Breast epithelium (tissue), 4 donors: ENCODE measurements around the gene VMO1. TPM values are rescaled to one million over a fixed set of nuclear protein-coding genes. Genes with fewer than 3 reads are reported as not detected.
A peak's percentile ranks its signal among the peaks of the same experiment; 100 is the strongest.

Experiments
- DNase-seq, 2 donors: peaks; one replicate each; pipeline ENCODE4 v3.0.0-alpha.2; 2019; ENCODE audit warnings: low spot score in 2 of 2
- H3K27ac ChIP-seq, 2 donors: fragments of 200-600 bp; sonication (generic) in 1 of 2; one replicate each; pipeline ENCODE4 v1.5.1; 2016 to 2019; ENCODE audit warnings: mild to moderate bottlenecking in 1 of 2
- H3K27me3 ChIP-seq, 2 donors: fragments of 200-600 bp; sonication (generic) in 1 of 2; one replicate each; pipeline versions ENCODE4 v1.5.1 to v1.6.0; 2017 to 2019; ENCODE audit warnings: control low read depth in 1 of 2, mild to moderate bottlenecking in 1 of 2
- H3K36me3 ChIP-seq: fragments of 200-600 bp; one replicate; pipeline ENCODE4 v1.5.1; 2019
- H3K4me1 ChIP-seq, 2 donors: fragments of 200-600 bp; sonication (generic); one replicate each; pipeline ENCODE4 v1.5.1; 2016 to 2019; ENCODE audit warnings: control low read depth in 1 of 2
- H3K4me3 ChIP-seq, 3 donors: fragments of 200-600 bp; sonication (generic); 1 replicate in 2 of 3; 2 replicates in 1 of 3; pipeline ENCODE4 v1.5.1; 2016 to 2019; ENCODE audit warnings: mild to moderate bottlenecking in 3 of 3, moderate library complexity in 2 of 3
- H3K9me3 ChIP-seq, 2 donors: fragments of 200-600 bp; sonication (generic) in 1 of 2; one replicate each; pipeline ENCODE4 v1.5.1; 2016 to 2019; ENCODE audit warnings: control low read depth in 1 of 2
- CTCF ChIP-seq, 3 donors: fragments of 450-650 bp; IDR thresholded peaks; one replicate each; pipeline ENCODE4 v1.5.1; 2016 to 2017; ENCODE audit warnings: antibody characterized with exemption in 3 of 3, mild to moderate bottlenecking in 3 of 3, moderate library complexity in 3 of 3
- POLR2A ChIP-seq: fragments of 450-650 bp; IDR thresholded peaks from one replicate; pipeline ENCODE4 v1.6.1; 2016; ENCODE audit warnings: antibody characterized with exemption, mild to moderate bottlenecking, moderate library complexity
- POLR2AphosphoS5 ChIP-seq, 3 donors: sonication (generic); formaldehyde crosslinking; IDR thresholded peaks; one replicate each; pipeline ENCODE4 v1.6.1; 2017; ENCODE audit warnings: antibody characterized with exemption in 3 of 3
- intact Hi-C: fragments of 100-400 bp; cut with DNase I; formaldehyde crosslinking; loops from one replicate; pipeline ENCODE4 v1.15.1; 2023; ENCODE audit warnings: low total_unique reads
- total RNA-seq, 3 donors: library from RNA; depleted of rRNA; stranded (reverse); fragments of >200 nt; gene quantifications; one replicate each; pipeline ENCODE4 v1.1.0, GENCODE V29; 2016

VMO1 gene
- total RNA-seq, 3 donors from 2014 or later: 0.98 to 5.0 (median 2.6) TPM

DNA sequence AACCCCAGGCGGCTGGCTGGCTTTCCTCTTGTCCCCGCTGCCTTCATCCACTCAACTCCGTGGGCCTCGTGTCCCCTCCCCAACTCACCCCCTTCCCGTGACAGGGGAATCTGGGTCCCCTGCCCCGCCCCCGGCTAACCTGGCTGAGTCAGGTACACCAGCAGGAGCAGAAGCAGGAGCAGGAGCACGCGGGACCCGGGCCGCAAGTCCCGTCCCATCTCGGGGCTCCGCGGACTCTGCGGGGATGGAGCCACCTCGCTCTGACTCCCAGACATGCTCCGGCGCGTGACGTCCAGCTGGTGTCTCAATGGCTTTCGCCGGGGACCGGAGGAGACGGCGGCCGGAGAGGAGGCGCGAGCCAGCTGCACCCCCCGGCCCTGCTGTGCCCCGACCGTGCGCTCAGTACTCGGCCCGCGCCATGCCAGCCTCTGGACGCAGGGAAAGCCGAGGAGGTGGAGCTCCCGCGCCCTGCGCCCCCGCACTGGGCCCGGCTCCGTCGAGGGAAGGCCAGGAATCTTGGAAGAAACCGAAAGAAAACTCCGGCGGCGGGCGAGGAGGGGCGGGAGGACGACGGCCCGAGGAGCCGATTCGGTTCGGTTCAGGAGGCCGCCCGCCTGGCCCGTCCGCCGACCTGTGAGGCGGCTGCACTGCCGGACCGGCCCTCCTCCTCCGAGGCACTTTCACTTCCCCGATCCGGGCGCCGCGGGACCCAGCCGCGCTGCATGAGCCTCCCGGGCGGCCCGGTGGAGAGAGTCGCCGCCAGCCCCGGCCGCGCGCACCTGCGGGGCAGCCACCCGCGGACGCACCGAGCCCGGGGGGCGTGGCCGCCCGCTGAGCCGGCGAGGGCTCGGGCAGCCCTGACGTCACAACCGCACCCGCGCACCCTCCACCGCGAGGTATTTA is 46.8 kb downstream of the VMO1 start, which contains the start of the genes CXCL16 and ZMYND15:
TSS of gene CXCL16 (minus strand) at position 807 of the 903 bp plus-strand sequence. CDS start at position 218, 589 bp downstream.
TSS of gene ZMYND15 (plus strand) at position 712 of the 903 bp plus-strand sequence. CDS start 716 bp downstream, outside the sequence.
- peak; percentile 59 to 63 for DNase-seq
- Histone ChIP-seq H3K4me3 (peak within 1 kb of the TSS; percentile 87 to 91 (median 89)), H3K27me3 (no peaks in the 10 kb centered on the region), H3K36me3 (no peaks in the 10 kb centered on the region), H3K9me3 (no peaks in the 10 kb centered on the region), H3K4me1 (no peaks in the 10 kb centered on the region), H3K27ac (peak within 1 kb of the TSS; percentile 88 to 89)
- intact Hi-C loops: loop anchor here (10.0 kb wide), 1 partner anchor 145 kb away; no protein-coding TSS in a partner anchor
- TF ChIP-seq CTCF (IDR thresholded peaks at IDR 0.05) (no peak), POLR2AphosphoS5 (IDR thresholded peaks at IDR 0.05) (peak in 2 of 3 donors; percentile 26 to 47), POLR2A (no peak)

DNA sequence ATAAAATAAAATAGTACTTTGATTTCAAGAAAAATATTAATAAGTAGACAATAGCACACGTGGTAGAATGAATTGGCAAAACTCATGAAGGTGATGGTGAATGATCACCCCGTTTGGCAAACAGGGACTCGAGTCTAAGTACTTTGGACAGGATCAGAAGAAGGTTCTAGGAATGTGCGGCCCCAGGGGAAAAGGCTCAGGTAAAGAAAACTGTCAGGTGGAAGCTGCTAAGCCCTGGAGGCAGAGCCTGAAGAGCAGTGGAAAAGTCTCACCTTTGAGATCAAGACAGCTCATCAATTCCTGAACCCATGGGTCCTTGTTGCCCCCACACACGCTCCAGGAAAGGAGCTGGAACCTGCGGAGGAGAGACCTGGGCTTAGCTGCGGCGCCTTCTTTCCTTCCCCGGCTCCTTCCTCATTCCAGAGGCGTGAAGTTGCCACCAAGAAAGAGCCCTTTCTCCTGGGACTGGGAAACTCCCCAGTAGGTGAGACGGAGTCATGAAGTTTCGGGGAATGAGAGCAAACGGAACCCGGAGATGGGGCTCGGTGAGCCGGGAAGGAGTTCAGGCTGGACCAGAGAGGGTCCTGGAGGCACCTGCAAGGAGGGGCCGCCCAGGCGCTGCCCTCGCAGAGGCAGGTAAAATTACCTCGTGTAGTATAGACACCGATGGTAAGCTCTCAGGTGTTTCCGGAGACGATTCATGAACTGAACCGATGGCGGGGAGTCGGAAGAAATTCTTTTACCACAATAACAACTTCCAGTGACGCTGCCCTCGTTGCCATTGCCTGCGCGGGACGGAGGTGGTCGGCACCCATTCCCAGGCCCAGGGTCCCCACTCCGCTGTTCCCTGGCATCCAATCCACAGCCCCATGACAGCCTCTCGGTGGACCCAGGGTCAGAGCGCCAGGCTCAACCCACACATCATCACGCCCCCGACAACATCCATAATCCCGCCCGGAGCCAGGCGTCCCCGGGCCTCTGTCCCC is 47.7 kb downstream of the VMO1 start:
- peak in 1 of 2 donors; percentile 63 for DNase-seq
- Histone ChIP-seq H3K36me3 (no peaks in the 10 kb centered on the region), H3K4me3 (peak overlapping the region; percentile 87 to 91 (median 89)), H3K4me1 (no peaks in the 10 kb centered on the region), H3K27me3 (no peaks in the 10 kb centered on the region), H3K9me3 (no peaks in the 10 kb centered on the region), H3K27ac (peak overlapping the region; percentile 88 to 89)
- TF ChIP-seq CTCF (IDR thresholded peaks at IDR 0.05): no peak
- TF ChIP-seq POLR2AphosphoS5 (IDR thresholded peaks at IDR 0.05): peak in 1 of 3 donors; percentile 59
- intact Hi-C loops: loop anchor here (10.0 kb wide), 1 partner anchor 146 kb away; no protein-coding TSS in a partner anchor

DNA sequence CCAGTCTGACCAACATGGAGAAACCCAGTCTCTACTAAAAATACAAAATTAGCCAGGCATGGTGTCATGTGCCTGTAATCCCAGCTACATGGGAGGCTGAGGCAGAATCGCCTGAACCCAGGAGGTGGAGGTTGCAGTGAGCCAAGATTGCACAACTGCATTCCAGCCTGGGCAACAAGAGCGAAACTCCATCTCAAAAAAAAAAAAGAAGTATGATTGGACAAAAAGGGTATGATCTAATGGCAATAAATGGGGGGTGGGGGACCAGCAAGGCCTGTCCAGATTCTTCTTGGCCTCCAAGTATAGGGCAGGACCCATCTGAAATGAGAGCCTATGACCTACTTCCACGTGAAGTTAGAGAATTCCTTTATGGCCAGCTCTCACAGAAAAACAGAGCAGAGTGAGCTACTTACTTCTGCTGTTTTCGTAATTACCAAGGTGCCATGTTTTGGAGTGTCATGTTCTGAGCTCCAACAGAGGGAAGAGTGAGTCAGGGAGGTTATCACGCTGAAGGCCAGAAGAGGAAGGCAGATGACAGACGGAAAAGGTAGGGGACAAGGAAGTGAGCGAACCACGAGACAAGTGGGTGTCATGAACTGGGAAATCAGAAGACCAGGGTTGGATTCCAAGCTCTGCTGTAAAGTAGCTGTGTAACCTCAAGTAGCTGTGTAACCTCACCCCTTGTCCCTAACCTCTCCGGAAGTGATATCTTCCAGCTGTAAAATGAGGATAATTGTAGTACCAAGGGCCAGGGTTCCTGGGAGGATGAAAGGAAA is 50.1 kb downstream of the VMO1 start:
- Histone ChIP-seq H3K4me3 (no peak overlapping the region), H3K4me1 (no peaks in the 10 kb centered on the region), H3K27ac (no peak overlapping the region), H3K27me3 (no peaks in the 10 kb centered on the region), H3K36me3 (no peaks in the 10 kb centered on the region), H3K9me3 (no peaks in the 10 kb centered on the region)
- TF ChIP-seq POLR2AphosphoS5 (IDR thresholded peaks at IDR 0.05) (peak in 1 of 3 donors; percentile 43), POLR2A (no peak)
- no peak for DNase-seq
- intact Hi-C loops: loop anchor here (10.0 kb wide), 1 partner anchor 149 kb away; no protein-coding TSS in a partner anchor

Other genes with a start within 250 kb of the VMO1 start
- gene MYBBP1A, start 231.0 kb downstream of the VMO1 start, total RNA-seq: 10 to 100 TPM; 26.9 to 61.6 (median 50.1) TPM
- 10 to 100 TPM in 2 of 3 donors, not detected in 1; 12.8 to 33.8 TPM for gene GGT6, start 225.8 kb downstream of the VMO1 start, total RNA-seq
- gene SMTNL2, start 201.8 kb downstream of the VMO1 start, total RNA-seq: 1 to 10 TPM in 1 of 3 donors, under 1 TPM in 2; 0.16 to 1.8 (median 0.98) TPM
- 10 to 100 TPM in 1 of 3 donors, under 1 TPM in 1, not detected in 1; 0.98 to 47.9 TPM for gene ALOX15, start 144.7 kb downstream of the VMO1 start, total RNA-seq
- gene PELP1, start 82.2 kb downstream of the VMO1 start, total RNA-seq: 10 to 100 TPM; 17.0 to 26.9 (median 21.0) TPM
- gene ARRB2, start 75.7 kb downstream of the VMO1 start, total RNA-seq: 10 to 100 TPM; 25.2 to 67.4 (median 42.3) TPM
- gene MED11, start 54.9 kb downstream of the VMO1 start, total RNA-seq: 10 to 100 TPM; 29.3 to 41.7 (median 30.8) TPM
- gene ZMYND15, start 46.5 kb downstream of the VMO1 start, total RNA-seq: 1 to 10 TPM in 1 of 3 donors, under 1 TPM in 2; 0.96 to 2.3 (median 0.98) TPM
- 10 to 100 TPM; 13.8 to 25.8 (median 18.6) TPM for gene CXCL16, start 46.4 kb downstream of the VMO1 start, total RNA-seq
- not detected for gene TM4SF5, start 14.5 kb downstream of the VMO1 start, total RNA-seq
- gene GLTPD2, start 2.6 kb upstream of the VMO1 start, total RNA-seq: not detected
- gene PSMB6, start 9.8 kb upstream of the VMO1 start, total RNA-seq: 100 to 1,000 TPM; 133 to 183 (median 164) TPM
- gene PLD2, start 20.8 kb upstream of the VMO1 start, total RNA-seq: 10 to 100 TPM; 17.1 to 40.6 (median 30.3) TPM
- 10 to 100 TPM; 25.9 to 58.7 (median 42.0) TPM for gene MINK1, start 47.0 kb upstream of the VMO1 start, total RNA-seq
- 10 to 100 TPM in 1 of 3 donors, 1 to 10 TPM in 1, not detected in 1; 3.9 to 10.5 TPM for gene C17orf107, start 113.2 kb upstream of the VMO1 start, total RNA-seq
- 1 to 10 TPM in 1 of 3 donors, under 1 TPM in 2; 0.16 to 2.0 (median 0.73) TPM for gene CHRNE, start 116.7 kb upstream of the VMO1 start, total RNA-seq
- gene GP1BA, start 145.9 kb upstream of the VMO1 start, total RNA-seq: not detected
- 10 to 100 TPM; 38.8 to 48.5 (median 42.6) TPM for gene SLC25A11, start 153.7 kb upstream of the VMO1 start, total RNA-seq
- gene RNF167, start 153.9 kb upstream of the VMO1 start, total RNA-seq: 10 to 100 TPM; 38.3 to 49.0 (median 38.7) TPM
- gene PFN1, start 162.2 kb upstream of the VMO1 start, total RNA-seq: 100 to 1,000 TPM; 290 to 487 (median 379) TPM
- gene ENO3, start 164.8 kb upstream of the VMO1 start, total RNA-seq: 1 to 10 TPM; 1.6 to 4.6 (median 3.1) TPM
- 10 to 100 TPM; 42.6 to 57.8 (median 55.2) TPM for gene SPAG7, start 181.5 kb upstream of the VMO1 start, total RNA-seq
- gene CAMTA2, start 201.3 kb upstream of the VMO1 start, total RNA-seq: 10 to 100 TPM; 11.0 to 17.7 (median 13.5) TPM
- 1 to 10 TPM in 2 of 3 donors, under 1 TPM in 1; 0.66 to 2.9 (median 1.9) TPM for gene INCA1, start 211.2 kb upstream of the VMO1 start, total RNA-seq
- gene KIF1C, start 211.6 kb upstream of the VMO1 start, total RNA-seq: 10 to 100 TPM; 37.5 to 88.5 (median 50.5) TPM
- under 1 TPM; 0.29 to 0.98 (median 0.32) TPM for gene SLC52A1, start 249.1 kb upstream of the VMO1 start, total RNA-seq